H9 (cell line): Measurements from ENCODE around the gene TIGD3. TPM values are rescaled to one million over a fixed set of nuclear protein-coding genes. Genes with fewer than 3 reads are reported as not detected.

ENCODE experiments used
- DNase-seq: peaks from one replicate; pipeline ENCODE4 v3.0.0-alpha.2; 2017
- H2AFZ ChIP-seq: one replicate; pipeline ENCODE4 v1.6.1; 2013; ENCODE audit warnings: mild to moderate bottlenecking, low read length, control low read depth, moderate library complexity
- H2AK5ac ChIP-seq: 2 replicates; pipeline ENCODE4 v1.6.1; 2013; ENCODE audit warnings: low read length, control low read depth, mixed read lengths; ENCODE audit not compliant: insufficient read length
- H2BK120ac ChIP-seq: one replicate; pipeline ENCODE4 v1.6.1; 2013; ENCODE audit warnings: low read depth, mild to moderate bottlenecking, low read length, control low read depth, inconsistent platforms; ENCODE audit not compliant: poor library complexity, severe bottlenecking
- H2BK12ac ChIP-seq: 2 replicates; pipeline ENCODE4 v1.6.1; 2013; ENCODE audit warnings: low read length, control low read depth, mixed read lengths, low read depth; ENCODE audit not compliant: insufficient read length
- H2BK15ac ChIP-seq: 2 replicates; pipeline ENCODE4 v1.6.1; 2013; ENCODE audit warnings: low read depth, low read length, control low read depth
- H2BK20ac ChIP-seq: one replicate; pipeline ENCODE4 v1.6.1; 2013; ENCODE audit warnings: low read depth, mild to moderate bottlenecking, low read length, control low read depth, inconsistent platforms; ENCODE audit not compliant: poor library complexity, severe bottlenecking
- H2BK5ac ChIP-seq: 2 replicates; pipeline ENCODE4 v1.6.1; 2013; ENCODE audit warnings: low read length, control low read depth, mixed read lengths; ENCODE audit not compliant: insufficient read length
- H3K14ac ChIP-seq: 2 replicates; pipeline ENCODE4 v1.6.1; 2013; ENCODE audit warnings: low read length, control low read depth; ENCODE audit not compliant: insufficient read depth
- H3K18ac ChIP-seq: 2 replicates; pipeline ENCODE4 v1.6.1; 2013; ENCODE audit warnings: low read depth, mild to moderate bottlenecking, mixed read lengths, low read length, control low read depth; ENCODE audit not compliant: insufficient read length
- H3K23ac ChIP-seq: 2 replicates; pipeline ENCODE4 v1.6.1; 2013; ENCODE audit warnings: low read length, control low read depth, mixed read lengths, low read depth; ENCODE audit not compliant: insufficient read length
- H3K23me2 ChIP-seq: 2 replicates; pipeline ENCODE4 v1.6.1; 2013; ENCODE audit warnings: low read depth, mild to moderate bottlenecking, mixed read lengths, low read length, control low read depth; ENCODE audit not compliant: insufficient read length, poor library complexity, severe bottlenecking
- H3K27ac ChIP-seq: 2 replicates; pipeline ENCODE4 v1.5.1; 2013; ENCODE audit warnings: low read length, control low read depth, mixed read lengths, low read depth; ENCODE audit not compliant: insufficient read length
- H3K27me3 ChIP-seq: 2 replicates; pipeline ENCODE4 v1.6.1; 2013; ENCODE audit warnings: low read length, control low read depth, inconsistent platforms; ENCODE audit not compliant: insufficient read depth
- H3K4ac ChIP-seq: 2 replicates; pipeline ENCODE4 v1.6.1; 2013; ENCODE audit warnings: low read depth, mild to moderate bottlenecking, control low read depth, inconsistent platforms, low read length, moderate library complexity
- H3K4me1 ChIP-seq: 2 replicates; pipeline ENCODE4 v1.6.1; 2013; ENCODE audit warnings: low read length, control low read depth, inconsistent platforms; ENCODE audit not compliant: insufficient read depth
- H3K4me2 ChIP-seq: 2 replicates; pipeline ENCODE4 v1.6.1; 2013; ENCODE audit warnings: low read length, control low read depth, mixed read lengths; ENCODE audit not compliant: insufficient read length, insufficient read depth
- H3K56ac ChIP-seq: 2 replicates; pipeline ENCODE4 v1.6.1; 2013; ENCODE audit warnings: low read depth, mild to moderate bottlenecking, mixed read lengths, low read length, control low read depth; ENCODE audit not compliant: insufficient read length
- H3K79me1 ChIP-seq: 2 replicates; pipeline ENCODE4 v1.6.1; 2013; ENCODE audit warnings: low read depth, mild to moderate bottlenecking, moderate library complexity, low read length, control low read depth, inconsistent platforms; ENCODE audit not compliant: insufficient read depth, poor library complexity, severe bottlenecking
- H3K79me2 ChIP-seq: 2 replicates; pipeline ENCODE4 v1.6.1; 2013; ENCODE audit warnings: low read length, control low read depth, inconsistent platforms; ENCODE audit not compliant: insufficient read depth
- H3K9ac ChIP-seq: 2 replicates; pipeline ENCODE4 v1.6.1; 2013; ENCODE audit warnings: low read length, control low read depth, mixed read lengths; ENCODE audit not compliant: insufficient read length; ENCODE audit errors: extremely low read depth
- H3K9me3 ChIP-seq: one replicate; pipeline ENCODE4 v1.6.1; 2013; ENCODE audit warnings: low read depth, low read length, inconsistent platforms; ENCODE audit not compliant: control insufficient read depth
- H3T11ph ChIP-seq: one replicate; pipeline ENCODE4 v1.6.1; 2013; ENCODE audit warnings: mild to moderate bottlenecking, low read length, control low read depth, inconsistent platforms
- H4K20me1 ChIP-seq: one replicate; pipeline ENCODE4 v1.6.1; 2013; ENCODE audit not compliant: control insufficient read depth, insufficient read length, insufficient read depth
- H4K5ac ChIP-seq: 2 replicates; pipeline ENCODE4 v1.6.1; 2013; ENCODE audit warnings: low read depth, mild to moderate bottlenecking, mixed read lengths, low read length, control low read depth; ENCODE audit not compliant: insufficient read length
- H4K8ac ChIP-seq: replicated peaks from 2 replicates; pipeline ENCODE4 v1.6.1; 2013; ENCODE audit warnings: low read length, control low read depth, mixed read lengths, low read depth; ENCODE audit not compliant: insufficient read length
- H4K91ac ChIP-seq: 2 replicates; pipeline ENCODE4 v1.6.1; 2013; ENCODE audit warnings: low read depth, mild to moderate bottlenecking, moderate library complexity, mixed read lengths, low read length, control low read depth; ENCODE audit not compliant: insufficient read length
- H3K27ac Mint-ChIP-seq, 3 experiments: 2 replicates in 2 of 3; 3 replicates in 1 of 3; pipeline ENCODE4 v1.8.0; 2020 to 2021; ENCODE audit warnings: mixed read lengths in 3 of 3, mild to moderate bottlenecking in 1 of 3, moderate library complexity in 1 of 3
- H3K27me3 Mint-ChIP-seq: 2 replicates; pipeline ENCODE4 v1.8.0; 2021; ENCODE audit warnings: low read depth, mild to moderate bottlenecking, moderate library complexity, mixed read lengths
- H3K36me3 Mint-ChIP-seq, 3 experiments: 2 replicates in 2 of 3; 3 replicates in 1 of 3; pipeline ENCODE4 v1.8.0; 2020 to 2021; ENCODE audit warnings: low read depth in 3 of 3, mixed read lengths in 3 of 3; ENCODE audit not compliant: insufficient read depth in 1 of 3
- H3K4me1 Mint-ChIP-seq, 2 experiments: 2 replicates each; pipeline ENCODE4 v1.8.0; 2020; ENCODE audit warnings: mixed read lengths in 2 of 2
- H3K4me3 Mint-ChIP-seq, 2 experiments: 2 replicates in 1 of 2; 3 replicates in 1 of 2; pipeline ENCODE4 v1.8.0; 2020 to 2021; ENCODE audit warnings: mild to moderate bottlenecking in 2 of 2, mixed read lengths in 2 of 2, moderate library complexity in 1 of 2
- H3K9me3 Mint-ChIP-seq, 2 experiments: 2 replicates in 1 of 2; 3 replicates in 1 of 2; pipeline ENCODE4 v1.8.0; 2020; ENCODE audit warnings: mild to moderate bottlenecking in 2 of 2, mixed read lengths in 2 of 2, moderate library complexity in 1 of 2
- WGBS: extraction: QIAGEN DNeasy Blood & Tissue Kit; methylation state at CpG from one replicate; pipeline ENCODE4 v1.1.7; 2013; ENCODE audit warnings: missing lambda C conversion rate, low lambda C conversion rate, mixed read lengths; ENCODE audit not compliant: insufficient read length; ENCODE audit errors: extremely low coverage; 5-methylcytosine and 5-hydroxymethylcytosine counted together
- total RNA-seq: library from RNA; stranded (reverse); gene quantifications from 2 replicates; pipeline ENCODE4 v1.2.1, GENCODE V29; 2021
- TF ChIP-seq, protein P1 (sequence below): fragments of 200-600 bp; sonication (generic); conservative IDR thresholded peaks from 3 replicates; pipeline ENCODE4 v1.8.0; 2021; ENCODE audit warnings: antibody characterized with exemption, mild to moderate bottlenecking

TIGD3 gene
- total RNA-seq, 1 experiment from 2014 or later: 0.66 TPM

DNA sequence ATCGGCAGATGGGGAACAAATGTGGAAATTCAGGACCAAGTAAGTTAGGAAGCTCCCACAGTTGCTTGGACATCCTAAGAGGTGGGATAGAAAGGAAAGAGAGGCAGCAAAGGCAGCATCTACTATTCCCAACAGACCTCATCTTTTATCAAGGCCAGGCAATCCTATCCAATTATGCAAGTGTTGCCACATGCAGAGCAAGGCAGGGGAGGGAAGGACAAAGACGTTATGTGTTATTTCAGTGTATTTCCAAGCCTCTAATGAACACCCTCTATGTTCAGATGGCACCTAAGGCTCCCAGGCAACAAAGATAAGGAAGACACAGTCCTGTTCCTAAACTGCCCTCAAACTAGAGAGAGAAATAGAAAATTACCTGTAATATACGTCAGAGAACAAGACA is 9.2 kb downstream of the TIGD3 start:
- no peaks in the 10 kb centered on the region for H3K79me2 ChIP-seq
- H2BK20ac ChIP-seq: no peak overlapping the region
- H2BK5ac ChIP-seq: no peak overlapping the region
- H3K9me3 ChIP-seq: no peaks in the 10 kb centered on the region
- no peak overlapping the region for H3K23ac ChIP-seq
- Mint-ChIP-seq H3K4me3 (no peak overlapping the region), H3K36me3 (no peaks in the 10 kb centered on the region), H3K27me3 (peaks cover 1% of the 10 kb centered on the region), H3K4me1 (peaks cover 7% of the 10 kb centered on the region in 2 experiments), H3K27ac (no peak overlapping the region), H3K9me3 (no peaks in the 10 kb centered on the region)
- no CpG with 5 or more reads among the region's 3 CpGs for WGBS
- H2AK5ac ChIP-seq: no peak overlapping the region
- H3K14ac ChIP-seq: no peak overlapping the region
- no peaks in the 10 kb centered on the region for H3K79me1 ChIP-seq
- no peaks in the 10 kb centered on the region for H3K23me2 ChIP-seq
- H3K4me1 ChIP-seq: no peaks in the 10 kb centered on the region
- no peak overlapping the region for H3K56ac ChIP-seq
- H4K5ac ChIP-seq: no peak overlapping the region
- H3K27me3 ChIP-seq: no peaks in the 10 kb centered on the region; the same call in 1 of the 2 replicates
- no peak overlapping the region for H3K18ac ChIP-seq
- H3K27ac ChIP-seq: no peak overlapping the region
- H2BK12ac ChIP-seq: no peak overlapping the region
- no peak overlapping the region for H3K9ac ChIP-seq
- H2BK120ac ChIP-seq: no peak overlapping the region
- no peak overlapping the region for H4K8ac ChIP-seq
- no peak overlapping the region for H3K4me2 ChIP-seq
- H4K91ac ChIP-seq: no peak overlapping the region
- TF ChIP-seq, protein P1, sequence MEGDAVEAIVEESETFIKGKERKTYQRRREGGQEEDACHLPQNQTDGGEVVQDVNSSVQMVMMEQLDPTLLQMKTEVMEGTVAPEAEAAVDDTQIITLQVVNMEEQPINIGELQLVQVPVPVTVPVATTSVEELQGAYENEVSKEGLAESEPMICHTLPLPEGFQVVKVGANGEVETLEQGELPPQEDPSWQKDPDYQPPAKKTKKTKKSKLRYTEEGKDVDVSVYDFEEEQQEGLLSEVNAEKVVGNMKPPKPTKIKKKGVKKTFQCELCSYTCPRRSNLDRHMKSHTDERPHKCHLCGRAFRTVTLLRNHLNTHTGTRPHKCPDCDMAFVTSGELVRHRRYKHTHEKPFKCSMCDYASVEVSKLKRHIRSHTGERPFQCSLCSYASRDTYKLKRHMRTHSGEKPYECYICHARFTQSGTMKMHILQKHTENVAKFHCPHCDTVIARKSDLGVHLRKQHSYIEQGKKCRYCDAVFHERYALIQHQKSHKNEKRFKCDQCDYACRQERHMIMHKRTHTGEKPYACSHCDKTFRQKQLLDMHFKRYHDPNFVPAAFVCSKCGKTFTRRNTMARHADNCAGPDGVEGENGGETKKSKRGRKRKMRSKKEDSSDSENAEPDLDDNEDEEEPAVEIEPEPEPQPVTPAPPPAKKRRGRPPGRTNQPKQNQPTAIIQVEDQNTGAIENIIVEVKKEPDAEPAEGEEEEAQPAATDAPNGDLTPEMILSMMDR: no peak
- no peak overlapping the region for H3K4ac ChIP-seq
- no peaks in the 10 kb centered on the region for H4K20me1 ChIP-seq
- H2AFZ ChIP-seq: no peak overlapping the region
- no peak for DNase-seq
- no peak overlapping the region for H3T11ph ChIP-seq
- no peak overlapping the region for H2BK15ac ChIP-seq
